ENCODE measurements around the gene CPNE7.

Gene CPNE7

DNA sequence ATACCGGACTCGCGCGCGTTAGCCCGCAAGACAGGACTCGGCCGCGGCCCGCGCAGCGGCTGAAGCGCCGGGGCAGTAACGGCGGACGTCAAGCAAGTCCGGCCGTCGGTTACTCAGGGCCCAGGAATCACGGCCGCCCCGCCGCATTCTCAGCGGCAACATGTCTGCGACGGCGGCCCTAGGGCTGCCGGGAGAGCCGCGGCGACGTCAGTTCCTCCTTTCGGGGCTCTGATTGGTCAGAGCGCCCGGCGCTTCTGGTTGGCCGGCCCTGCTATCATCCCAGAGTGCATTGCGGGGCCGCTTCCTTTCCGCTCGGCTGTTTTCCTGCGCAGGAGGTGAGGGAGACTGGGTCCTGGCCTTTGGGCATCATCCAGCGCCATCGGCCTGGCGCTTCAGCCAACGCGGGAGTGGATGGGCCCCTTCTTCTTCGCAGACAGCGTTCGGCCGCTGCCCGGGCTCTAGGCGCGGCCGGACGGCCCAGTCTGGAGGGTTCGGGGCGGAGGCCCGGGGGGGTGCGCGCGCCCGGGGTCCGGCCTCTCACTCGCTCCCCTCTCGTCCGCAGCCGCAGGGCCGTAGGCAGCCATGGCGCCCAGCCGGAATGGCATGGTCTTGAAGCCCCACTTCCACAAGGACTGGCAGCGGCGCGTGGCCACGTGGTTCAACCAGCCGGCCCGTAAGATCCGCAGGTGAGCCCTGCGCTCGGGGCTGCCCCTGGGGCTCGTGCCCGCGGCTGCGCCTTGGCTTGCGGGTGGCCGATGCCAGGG lies 15.0 kb upstream of the CPNE7 start, which contains the start of gene RPL13 (continued):
- 0 out of 2 replicates have a peak, but pooled peaks have one; percentile 7 for TF ChIP-seq BCL6B (tag by site-specific recombination; IDR thresholded peaks at IDR 0.05)
- 0 out of 2 replicates have a peak, but pooled peaks have one; percentile 18 for TF ChIP-seq ZNF610 (tag by site-specific recombination; IDR thresholded peaks at IDR 0.05; ENCODE audit: borderline replicate concordance)
- TF ChIP-seq, protein P1, sequence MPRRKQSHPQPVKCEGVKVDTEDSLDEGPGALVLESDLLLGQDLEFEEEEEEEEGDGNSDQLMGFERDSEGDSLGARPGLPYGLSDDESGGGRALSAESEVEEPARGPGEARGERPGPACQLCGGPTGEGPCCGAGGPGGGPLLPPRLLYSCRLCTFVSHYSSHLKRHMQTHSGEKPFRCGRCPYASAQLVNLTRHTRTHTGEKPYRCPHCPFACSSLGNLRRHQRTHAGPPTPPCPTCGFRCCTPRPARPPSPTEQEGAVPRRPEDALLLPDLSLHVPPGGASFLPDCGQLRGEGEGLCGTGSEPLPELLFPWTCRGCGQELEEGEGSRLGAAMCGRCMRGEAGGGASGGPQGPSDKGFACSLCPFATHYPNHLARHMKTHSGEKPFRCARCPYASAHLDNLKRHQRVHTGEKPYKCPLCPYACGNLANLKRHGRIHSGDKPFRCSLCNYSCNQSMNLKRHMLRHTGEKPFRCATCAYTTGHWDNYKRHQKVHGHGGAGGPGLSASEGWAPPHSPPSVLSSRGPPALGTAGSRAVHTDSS (tag by site-specific recombination; IDR thresholded peaks at IDR 0.05), result no peak; the same call in 1 of the 2 replicates
- TF ChIP-seq, protein P2, sequence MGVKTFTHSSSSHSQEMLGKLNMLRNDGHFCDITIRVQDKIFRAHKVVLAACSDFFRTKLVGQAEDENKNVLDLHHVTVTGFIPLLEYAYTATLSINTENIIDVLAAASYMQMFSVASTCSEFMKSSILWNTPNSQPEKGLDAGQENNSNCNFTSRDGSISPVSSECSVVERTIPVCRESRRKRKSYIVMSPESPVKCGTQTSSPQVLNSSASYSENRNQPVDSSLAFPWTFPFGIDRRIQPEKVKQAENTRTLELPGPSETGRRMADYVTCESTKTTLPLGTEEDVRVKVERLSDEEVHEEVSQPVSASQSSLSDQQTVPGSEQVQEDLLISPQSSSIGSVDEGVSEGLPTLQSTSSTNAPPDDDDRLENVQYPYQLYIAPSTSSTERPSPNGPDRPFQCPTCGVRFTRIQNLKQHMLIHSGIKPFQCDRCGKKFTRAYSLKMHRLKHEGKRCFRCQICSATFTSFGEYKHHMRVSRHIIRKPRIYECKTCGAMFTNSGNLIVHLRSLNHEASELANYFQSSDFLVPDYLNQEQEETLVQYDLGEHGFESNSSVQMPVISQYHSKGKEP (tag by site-specific recombination; IDR thresholded peaks at IDR 0.05), result no peak; the same call in 1 of the 2 replicates
- no peak for TF ChIP-seq ZNF16 (tag by site-specific recombination; IDR thresholded peaks at IDR 0.05; ENCODE audit: low read depth)
- TF ChIP-seq ZNF10 (tag by site-specific recombination; IDR thresholded peaks at IDR 0.05), result no peak
- no peak for TF ChIP-seq ZIC2 (tag by site-specific recombination; IDR thresholded peaks at IDR 0.05)
- TF ChIP-seq ZBTB48 (tag by site-specific recombination; IDR thresholded peaks at IDR 0.05), result no peak
- no peak for TF ChIP-seq ZNF792 (tag by site-specific recombination; IDR thresholded peaks at IDR 0.05)
- peak; percentile 91 for TF ChIP-seq ZBTB26 (tag by site-specific recombination; optimal IDR thresholded peaks at IDR 0.05)
- no peak for TF ChIP-seq ZNF239 (tag by site-specific recombination; IDR thresholded peaks at IDR 0.05)
- 0 out of 2 replicates have a peak, but pooled peaks have one; percentile 46 for TF ChIP-seq KLF10 (tag by site-specific recombination; IDR thresholded peaks at IDR 0.05)
- no peak for TF ChIP-seq ZBTB21 (tag by site-specific recombination; IDR thresholded peaks at IDR 0.05)
- no peak for TF ChIP-seq ZNF548 (tag by site-specific recombination; IDR thresholded peaks at IDR 0.05)
- TF ChIP-seq ZFP41 (tag by site-specific recombination; IDR thresholded peaks at IDR 0.05; ENCODE audit: borderline replicate concordance), result no peak
- no peak for TF ChIP-seq ZNF571 (tag by site-specific recombination; IDR thresholded peaks at IDR 0.05)
- no peak for TF ChIP-seq ZNF132 (tag by site-specific recombination; IDR thresholded peaks at IDR 0.05; ENCODE audit: borderline replicate concordance)
- TF ChIP-seq ZNF473 (tag by site-specific recombination; IDR thresholded peaks at IDR 0.05), result no peak
- TF ChIP-seq ZNF202 (tag by site-specific recombination; IDR thresholded peaks at IDR 0.05; ENCODE audit: borderline replicate concordance), result no peak
- TF ChIP-seq, protein P3, sequence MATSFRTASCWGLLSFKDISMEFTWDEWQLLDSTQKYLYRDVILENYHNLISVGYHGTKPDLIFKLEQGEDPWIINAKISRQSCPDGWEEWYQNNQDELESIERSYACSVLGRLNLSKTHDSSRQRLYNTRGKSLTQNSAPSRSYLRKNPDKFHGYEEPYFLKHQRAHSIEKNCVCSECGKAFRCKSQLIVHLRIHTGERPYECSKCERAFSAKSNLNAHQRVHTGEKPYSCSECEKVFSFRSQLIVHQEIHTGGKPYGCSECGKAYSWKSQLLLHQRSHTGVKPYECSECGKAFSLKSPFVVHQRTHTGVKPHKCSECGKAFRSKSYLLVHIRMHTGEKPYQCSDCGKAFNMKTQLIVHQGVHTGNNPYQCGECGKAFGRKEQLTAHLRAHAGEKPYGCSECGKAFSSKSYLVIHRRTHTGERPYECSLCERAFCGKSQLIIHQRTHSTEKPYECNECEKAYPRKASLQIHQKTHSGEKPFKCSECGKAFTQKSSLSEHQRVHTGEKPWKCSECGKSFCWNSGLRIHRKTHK (tag by site-specific recombination; IDR thresholded peaks at IDR 0.05), result no peak
- TF ChIP-seq ZBTB1 (tag by site-specific recombination; IDR thresholded peaks at IDR 0.05), result no peak
- TF ChIP-seq ZNF791 (tag by site-specific recombination; IDR thresholded peaks at IDR 0.05), result 0 out of 2 replicates have a peak, but pooled peaks have one; percentile 3
- no peak for TF ChIP-seq ZFP3 (tag by site-specific recombination; IDR thresholded peaks at IDR 0.05; ENCODE audit: low read depth)
- peak; percentile 72; the same call in 1 of the 2 replicates for TF ChIP-seq ZNF776 (tag by site-specific recombination; IDR thresholded peaks at IDR 0.05; ENCODE audit: borderline replicate concordance)
- no peak for TF ChIP-seq ZNF747 (tag by site-specific recombination; IDR thresholded peaks at IDR 0.05)
- peak; percentile 66; the same call in 1 of the 2 replicates for TF ChIP-seq GLIS2 (tag by site-specific recombination; IDR thresholded peaks at IDR 0.05)
- TF ChIP-seq, protein P4, sequence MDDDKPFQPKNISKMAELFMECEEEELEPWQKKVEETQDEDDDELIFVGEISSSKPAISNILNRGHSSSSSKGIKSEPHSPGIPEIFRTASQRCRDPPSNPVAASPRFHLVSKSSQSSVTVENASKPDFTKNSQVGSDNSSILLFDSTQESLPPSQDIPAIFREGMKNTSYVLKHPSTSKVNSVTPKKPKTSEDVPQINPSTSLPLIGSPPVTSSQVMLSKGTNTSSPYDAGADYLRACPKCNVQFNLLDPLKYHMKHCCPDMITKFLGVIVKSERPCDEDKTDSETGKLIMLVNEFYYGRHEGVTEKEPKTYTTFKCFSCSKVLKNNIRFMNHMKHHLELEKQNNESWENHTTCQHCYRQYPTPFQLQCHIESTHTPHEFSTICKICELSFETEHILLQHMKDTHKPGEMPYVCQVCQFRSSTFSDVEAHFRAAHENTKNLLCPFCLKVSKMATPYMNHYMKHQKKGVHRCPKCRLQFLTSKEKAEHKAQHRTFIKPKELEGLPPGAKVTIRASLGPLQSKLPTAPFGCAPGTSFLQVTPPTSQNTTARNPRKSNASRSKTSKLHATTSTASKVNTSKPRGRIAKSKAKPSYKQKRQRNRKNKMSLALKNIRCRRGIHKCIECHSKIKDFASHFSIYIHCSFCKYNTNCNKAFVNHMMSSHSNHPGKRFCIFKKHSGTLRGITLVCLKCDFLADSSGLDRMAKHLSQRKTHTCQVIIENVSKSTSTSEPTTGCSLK (tag by site-specific recombination; IDR thresholded peaks at IDR 0.05), result no peak
- TF ChIP-seq ZNF394 (tag by site-specific recombination; IDR thresholded peaks at IDR 0.05; ENCODE audit: borderline replicate concordance), result no peak; the same call in none of the 2 replicates
- TF ChIP-seq, protein P5, sequence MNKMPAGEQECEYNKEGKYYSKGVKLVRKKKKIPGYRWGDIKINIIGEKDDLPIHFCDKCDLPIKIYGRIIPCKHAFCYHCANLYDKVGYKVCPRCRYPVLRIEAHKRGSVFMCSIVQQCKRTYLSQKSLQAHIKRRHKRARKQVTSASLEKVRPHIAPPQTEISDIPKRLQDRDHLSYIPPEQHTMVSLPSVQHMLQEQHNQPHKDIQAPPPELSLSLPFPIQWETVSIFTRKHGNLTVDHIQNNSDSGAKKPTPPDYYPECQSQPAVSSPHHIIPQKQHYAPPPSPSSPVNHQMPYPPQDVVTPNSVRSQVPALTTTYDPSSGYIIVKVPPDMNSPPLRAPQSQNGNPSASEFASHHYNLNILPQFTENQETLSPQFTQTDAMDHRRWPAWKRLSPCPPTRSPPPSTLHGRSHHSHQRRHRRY (tag by site-specific recombination; IDR thresholded peaks at IDR 0.05), result no peak

Measured in HEK293 (cell line).